Inflammatory macrophage (primary cell): ENCODE measurements around the gene TSN.
"Not testable (repeated sequence)": the region's sequence is repeated elsewhere in the genome, so short reads cannot be mapped to it uniquely, and the experiment has no call there.

Source experiments
- DNase-seq, 2 donors: peaks; one replicate each; pipeline ENCODE4 v3.0.0-alpha.2; 2020 to 2022

Gene TSN

GRCh38 chr2:121803503-121803902, 48.1 kb downstream of the TSN start:
- DNase-seq, result no peak

- DNase-seq, result peak in 1 of 2 donors; percentile 31
Measured at GRCh38 chr2:121804340-121804739, 48.9 kb downstream of the TSN start.

DNA sequence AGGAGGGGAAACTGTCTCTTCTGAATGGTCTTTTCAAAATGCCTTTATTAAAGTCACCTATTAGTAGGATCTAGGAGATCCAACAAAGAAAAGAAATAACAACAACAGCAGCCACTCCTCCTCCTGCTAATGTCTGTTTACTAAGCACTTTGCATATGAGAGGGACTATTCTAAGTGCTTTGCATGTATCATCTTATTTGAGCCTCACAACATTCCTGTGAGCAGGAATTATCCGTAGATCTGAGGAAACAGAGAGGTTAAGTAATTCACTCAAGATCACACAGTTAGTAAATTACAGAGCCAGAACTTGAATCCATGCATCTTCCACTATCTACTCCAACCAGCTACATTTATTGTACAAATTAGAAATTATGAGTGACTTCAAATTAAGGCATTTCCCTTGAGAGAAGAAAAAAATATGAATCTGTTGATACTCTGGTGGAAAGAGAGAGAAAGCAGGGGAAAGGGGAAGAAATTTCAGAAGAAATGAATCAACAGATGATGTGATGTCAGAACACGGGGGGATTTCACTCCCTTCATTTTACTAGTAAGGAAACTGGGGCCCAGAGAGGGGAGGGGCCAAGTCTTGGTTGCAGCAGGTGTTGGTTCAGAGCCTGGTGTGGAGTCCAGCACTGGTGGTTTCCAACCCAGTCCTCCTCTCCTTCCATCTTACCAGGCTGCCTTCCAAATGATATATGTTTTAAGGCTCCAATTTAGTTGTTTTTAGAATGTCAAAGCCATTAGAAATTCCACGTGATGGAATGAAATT, 49.7 kb downstream of the TSN start:
- DNase-seq, result no peak

- DNase-seq, result no peak
Measured at GRCh38 chr2:121805766-121806143, 50.3 kb downstream of the TSN start.

DNA sequence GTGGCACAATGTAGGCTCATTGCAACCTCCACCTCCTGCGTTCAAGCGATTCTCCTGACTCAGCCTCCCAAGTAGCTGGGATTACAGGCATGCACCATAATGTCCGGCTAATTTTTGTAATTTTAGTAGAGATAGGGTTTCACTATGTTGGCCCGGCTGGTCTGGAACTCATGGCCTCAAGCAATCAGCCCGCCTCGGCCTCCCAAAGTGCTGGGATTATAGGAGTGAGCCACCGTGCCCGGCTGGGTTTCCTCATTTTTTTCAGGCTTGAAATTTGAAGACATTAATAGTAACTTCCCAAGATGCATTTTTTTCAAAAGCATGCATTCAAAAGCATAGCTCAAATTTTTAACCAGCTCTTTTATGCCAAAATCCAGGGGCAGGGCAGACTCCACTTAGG, 52.3 kb downstream of the TSN start:
- not testable (repeated sequence) for DNase-seq

DNA sequence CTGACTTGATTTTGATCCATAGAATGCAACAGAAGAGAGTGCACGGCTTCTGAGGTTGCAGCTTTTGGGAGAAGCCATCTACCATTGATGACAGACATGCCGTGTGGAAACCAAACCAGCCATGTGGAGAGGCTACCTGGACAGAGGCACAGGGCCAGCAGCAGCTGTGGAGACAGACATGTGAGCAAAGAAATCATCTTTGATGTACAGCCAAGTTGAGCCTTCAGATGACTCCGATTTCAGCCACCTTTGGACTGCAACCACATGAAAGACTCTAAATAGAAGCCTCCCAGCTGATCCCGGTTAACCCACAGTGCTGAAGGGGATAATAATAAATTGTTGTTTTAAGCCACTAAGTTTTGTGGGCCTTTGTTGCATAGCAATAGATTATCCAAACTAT, 54.2 kb downstream of the TSN start:
- no peak for DNase-seq

DNA sequence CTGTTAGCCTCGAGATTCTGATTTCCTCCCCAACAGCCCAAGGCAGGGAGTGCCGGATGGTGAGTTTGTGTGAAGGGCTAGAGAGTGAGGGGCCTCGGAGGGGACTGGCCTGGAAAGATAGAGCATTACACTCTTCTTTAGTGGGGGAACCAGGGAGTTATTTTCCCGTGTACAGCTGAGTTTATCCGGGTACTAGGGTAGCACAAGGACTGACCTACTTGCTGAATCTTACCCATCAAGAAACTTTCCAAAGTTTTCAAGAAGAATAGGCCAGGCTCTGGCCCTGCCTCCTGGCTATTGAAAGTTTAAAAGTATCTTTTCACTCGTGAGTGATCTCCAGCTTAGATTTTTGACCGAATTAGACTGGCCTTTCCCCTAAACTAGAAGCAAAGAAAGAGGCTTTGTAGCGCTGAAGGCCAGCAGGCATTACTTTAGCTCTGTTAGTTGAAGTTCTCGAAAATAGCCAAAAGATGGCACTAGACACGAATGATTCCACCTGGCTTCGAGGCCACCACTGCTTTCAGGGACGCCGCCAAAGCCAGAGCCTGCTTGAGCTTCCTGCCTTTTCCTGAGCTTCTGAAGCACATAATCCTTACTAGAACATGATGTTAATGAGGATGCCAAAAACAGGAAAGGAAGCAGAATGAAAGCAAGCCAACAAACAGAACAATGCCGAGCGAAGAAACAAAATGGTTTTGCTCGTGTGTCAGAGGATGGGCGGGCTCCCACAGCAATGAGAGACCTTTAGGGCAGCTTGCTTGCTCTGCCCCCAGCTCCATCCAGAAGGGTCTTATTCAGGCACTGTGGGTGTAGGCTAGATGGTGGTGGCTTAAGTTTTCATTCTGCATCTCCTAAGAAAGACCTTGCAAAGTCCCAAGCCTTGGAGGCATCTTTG, 55.8 kb downstream of the TSN start:
- peak in 1 of 2 donors; percentile 37 for DNase-seq

GRCh38 chr2:121813083-121813482, 57.6 kb downstream of the TSN start:
- DNase-seq, result not testable (repeated sequence)

- DNase-seq, result no peak
Measured at GRCh38 chr2:121815216-121815615, 59.8 kb downstream of the TSN start.

DNA sequence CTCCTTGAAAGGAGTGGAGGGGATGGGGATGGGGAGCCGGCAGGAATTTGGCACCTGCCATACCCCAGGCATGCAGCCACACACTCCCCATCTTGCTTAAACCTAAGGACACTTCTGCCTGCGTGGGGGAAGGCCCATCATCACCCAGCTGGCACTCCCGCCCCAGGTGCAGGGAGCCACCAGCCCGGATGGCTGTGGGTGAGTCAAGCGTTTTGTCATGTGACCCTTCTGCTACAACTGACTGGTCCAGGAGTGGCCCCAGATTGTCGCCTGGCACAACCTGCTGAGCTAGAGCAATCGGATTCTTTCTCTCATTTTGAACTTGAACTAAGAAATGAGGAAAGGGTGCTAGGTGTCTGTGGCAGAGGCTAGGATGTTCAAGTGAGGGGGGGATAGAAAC, 61.3 kb downstream of the TSN start:
- no peak for DNase-seq

DNA sequence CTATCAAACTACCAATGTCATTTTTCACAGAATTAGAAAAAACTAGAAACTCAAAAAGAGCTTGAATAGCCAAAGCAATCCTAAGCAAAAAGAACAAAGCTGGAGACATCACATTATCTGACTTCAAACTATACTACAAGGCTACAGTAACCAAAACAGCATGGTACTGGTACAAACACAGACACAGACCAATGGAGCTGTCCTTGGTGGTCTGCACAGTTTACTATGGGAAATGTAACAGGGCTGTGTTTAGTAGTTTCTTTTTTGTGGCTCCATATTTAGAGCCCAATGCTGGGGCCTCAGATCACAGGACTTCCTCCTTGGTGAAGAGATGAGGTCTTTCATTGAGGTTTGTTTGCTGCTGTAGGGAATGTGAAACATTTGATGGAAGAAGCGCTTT, 61.9 kb downstream of the TSN start:
- not testable (repeated sequence) for DNase-seq
